ENCODE results near the gene OR2T1.
"Not testable (repeated sequence)": the region's sequence is repeated elsewhere in the genome, so short reads cannot be mapped to it uniquely, and the experiment has no call there.

The OR2T1 gene

DNA sequence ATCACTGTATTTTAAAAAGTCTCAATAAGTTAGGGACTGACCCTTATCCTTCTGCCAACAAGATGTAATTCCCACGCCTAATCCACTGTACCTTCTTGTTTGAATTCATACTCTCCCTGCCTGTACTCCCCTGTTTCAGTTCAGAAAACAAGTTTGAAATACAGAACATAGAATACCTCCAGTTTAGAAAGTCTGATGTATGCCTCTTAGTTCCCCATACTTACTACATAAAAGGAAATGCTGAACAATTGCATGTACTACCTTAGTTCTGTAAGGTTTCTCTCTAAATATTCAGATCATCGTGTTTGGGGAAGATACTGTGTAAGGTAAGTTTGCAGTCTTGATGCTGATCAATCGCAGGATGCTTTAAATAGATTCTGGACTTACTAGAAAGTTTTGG, 33.5 kb downstream of the OR2T1 start:
- not testable (repeated sequence) for DNase-seq

GRCh38 chr1:248438668-248439067, 35.8 kb downstream of the OR2T1 start:
- DNase-seq = not testable (repeated sequence)

DNA sequence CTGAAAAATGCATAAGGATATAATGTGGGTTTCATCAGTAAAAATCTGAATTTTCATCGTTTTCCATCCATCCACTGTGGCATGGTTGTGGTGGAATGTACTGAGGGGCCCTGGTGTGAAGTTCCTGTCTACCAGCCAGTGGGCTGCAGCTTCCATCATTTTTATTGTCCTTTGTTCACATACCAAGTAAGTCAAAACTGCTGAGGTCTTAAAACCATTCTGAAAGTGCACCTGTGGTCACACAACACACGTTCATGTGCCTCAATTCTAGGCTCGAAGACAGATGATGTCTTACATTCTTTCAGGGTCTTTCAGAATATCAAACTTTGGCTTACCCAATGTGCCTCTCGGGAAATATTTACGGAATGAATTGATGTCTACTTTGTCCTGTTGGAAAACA, 36.4 kb downstream of the OR2T1 start:
- DNase-seq = not testable (repeated sequence)

GRCh38 chr1:248442500-248443277, 39.8 kb downstream of the OR2T1 start:
- DNase-seq = not testable (repeated sequence)

DNA sequence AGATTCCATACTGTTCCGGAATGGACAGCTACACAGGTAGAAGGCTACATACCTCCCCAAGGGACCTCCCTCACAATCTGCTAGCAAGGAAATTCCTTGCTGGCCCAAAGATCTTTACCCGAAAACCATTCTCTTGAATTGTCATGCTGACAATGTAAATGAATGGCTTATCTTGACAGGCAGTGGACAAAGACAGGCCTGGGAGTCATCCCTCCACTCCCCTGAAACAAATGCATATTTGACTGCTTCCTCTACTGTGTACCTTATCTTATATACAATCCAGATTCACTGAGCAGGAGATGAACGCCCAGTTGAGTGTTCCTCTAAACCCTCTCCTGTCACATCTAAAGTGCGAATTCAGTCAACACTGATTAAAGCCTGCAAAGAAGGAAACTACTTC, 41.8 kb downstream of the OR2T1 start:
- DNase-seq = not testable (repeated sequence)

- not testable (repeated sequence) for DNase-seq
Measured at GRCh38 chr1:248445399-248445798, 42.6 kb downstream of the OR2T1 start, which contains the start of gene OR2T2. TSS of gene OR2T2 (plus strand) at chr1:248445637. CDS start at chr1:248452798, 7,161 bp downstream.

GRCh38 chr1:248448409-248449074, 45.7 kb downstream of the OR2T1 start:
- not testable (repeated sequence) for DNase-seq

DNA sequence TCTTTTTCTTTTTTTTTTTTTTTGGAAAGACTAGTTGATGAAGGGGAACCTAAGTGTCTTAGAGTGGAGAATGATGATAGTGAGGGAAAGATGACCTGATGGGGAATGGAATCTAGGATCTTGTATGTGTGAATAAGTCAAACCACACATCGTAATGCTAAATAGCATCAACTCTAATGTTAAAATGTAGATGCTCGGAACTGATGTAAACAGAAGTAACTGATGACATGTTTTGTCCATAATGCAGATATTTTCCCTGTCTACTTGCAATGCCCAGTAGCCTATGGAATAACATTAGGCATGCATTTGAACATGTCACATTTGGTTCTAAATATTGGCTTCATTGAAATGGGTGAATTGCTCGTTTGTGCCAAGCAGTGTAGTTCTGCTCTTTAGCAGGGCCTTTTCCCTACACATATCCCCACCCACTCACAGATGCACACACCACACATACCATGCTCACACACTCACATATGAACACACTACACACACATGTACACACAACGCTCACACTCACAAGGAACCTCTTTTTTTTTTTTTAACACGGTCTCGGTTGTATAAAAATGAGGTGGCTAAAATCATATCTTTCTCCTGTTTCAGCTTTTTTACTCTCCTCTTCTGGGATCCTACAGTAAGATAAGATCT, 47.1 kb downstream of the OR2T1 start:
- DNase-seq = not testable (repeated sequence)

DNA sequence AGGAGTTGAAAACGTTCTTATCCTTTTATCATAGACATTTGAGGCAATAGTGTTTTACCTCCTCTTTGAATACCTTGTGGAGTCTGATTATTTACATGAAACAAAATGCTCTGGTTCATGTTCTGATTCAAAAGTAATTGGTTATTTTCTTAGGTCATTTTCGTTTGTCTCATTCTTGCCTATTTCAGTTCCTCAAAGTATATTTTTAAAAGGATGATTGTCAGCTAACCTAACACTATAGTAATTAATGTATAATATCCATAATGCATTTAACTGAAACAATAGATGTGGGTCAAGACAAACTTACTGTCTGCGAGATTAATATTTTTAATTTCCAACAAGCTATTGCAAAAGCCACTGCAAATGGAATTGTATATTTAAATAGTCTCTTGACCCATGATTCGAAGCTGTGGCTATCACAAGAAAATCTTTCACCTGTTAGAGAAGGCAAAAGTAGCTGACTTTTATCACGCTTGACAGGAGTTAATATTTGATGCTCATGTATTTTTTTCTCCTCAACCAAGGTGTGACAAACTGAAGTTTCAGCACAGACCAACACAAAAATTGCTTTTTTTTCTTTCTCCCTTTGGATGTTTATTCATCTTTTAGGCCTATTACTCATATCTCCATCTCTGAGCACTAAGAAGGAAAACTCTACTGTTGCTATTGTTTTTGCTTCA, 47.8 kb downstream of the OR2T1 start:
- DNase-seq = not testable (repeated sequence)

GRCh38 chr1:248453619-248454018, 50.8 kb downstream of the OR2T1 start:
- DNase-seq = not testable (repeated sequence)

GRCh38 chr1:248455045-248455444, 52.2 kb downstream of the OR2T1 start:
- not testable (repeated sequence) for DNase-seq

DNA sequence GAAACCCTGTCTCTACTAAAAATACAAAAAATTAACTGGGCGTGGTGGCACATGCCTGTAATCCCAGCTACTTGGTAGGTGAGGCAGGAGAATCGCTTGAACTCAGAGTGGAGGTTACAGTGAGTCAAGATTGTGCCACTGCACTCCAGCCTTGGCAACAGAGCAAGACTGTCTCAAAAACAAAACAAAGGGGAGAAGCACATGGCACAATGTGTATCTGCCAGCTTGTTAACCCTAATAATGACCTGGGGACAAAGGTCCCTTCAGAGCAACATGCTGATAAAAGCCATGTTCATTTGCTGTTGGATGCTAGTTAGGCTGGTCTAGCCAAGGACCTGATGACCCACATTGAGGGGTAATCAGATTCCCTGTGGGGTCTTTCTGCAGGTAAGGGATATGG, 53.8 kb downstream of the OR2T1 start:
- DNase-seq = not testable (repeated sequence)
